MM.1S (cell line): ENCODE data around the gene SEPHS2.

ENCODE experiments used
- EZH2 ChIP-seq: fragments of 300-600 bp; sonication (generic); optimal IDR thresholded peaks from 2 replicates; pipeline ENCODE3; 2017; ENCODE audit warnings: low read depth, mild to moderate bottlenecking, antibody characterized with exemption, low read length, mixed read lengths
- EZH2phosphoT487 ChIP-seq: fragments of 300-600 bp; sonication (generic); IDR thresholded peaks from 2 replicates; pipeline ENCODE4 v1.6.1; 2018; ENCODE audit warnings: antibody characterized with exemption, low read length
- TF ChIP-seq, protein P1 (sequence below): fragments of 300-600 bp; sonication (generic); IDR thresholded peaks from 2 replicates; pipeline ENCODE4 v1.5.1; 2016; ENCODE audit warnings: antibody characterized with exemption, low read length, mixed read lengths

- TF ChIP-seq, protein P1, sequence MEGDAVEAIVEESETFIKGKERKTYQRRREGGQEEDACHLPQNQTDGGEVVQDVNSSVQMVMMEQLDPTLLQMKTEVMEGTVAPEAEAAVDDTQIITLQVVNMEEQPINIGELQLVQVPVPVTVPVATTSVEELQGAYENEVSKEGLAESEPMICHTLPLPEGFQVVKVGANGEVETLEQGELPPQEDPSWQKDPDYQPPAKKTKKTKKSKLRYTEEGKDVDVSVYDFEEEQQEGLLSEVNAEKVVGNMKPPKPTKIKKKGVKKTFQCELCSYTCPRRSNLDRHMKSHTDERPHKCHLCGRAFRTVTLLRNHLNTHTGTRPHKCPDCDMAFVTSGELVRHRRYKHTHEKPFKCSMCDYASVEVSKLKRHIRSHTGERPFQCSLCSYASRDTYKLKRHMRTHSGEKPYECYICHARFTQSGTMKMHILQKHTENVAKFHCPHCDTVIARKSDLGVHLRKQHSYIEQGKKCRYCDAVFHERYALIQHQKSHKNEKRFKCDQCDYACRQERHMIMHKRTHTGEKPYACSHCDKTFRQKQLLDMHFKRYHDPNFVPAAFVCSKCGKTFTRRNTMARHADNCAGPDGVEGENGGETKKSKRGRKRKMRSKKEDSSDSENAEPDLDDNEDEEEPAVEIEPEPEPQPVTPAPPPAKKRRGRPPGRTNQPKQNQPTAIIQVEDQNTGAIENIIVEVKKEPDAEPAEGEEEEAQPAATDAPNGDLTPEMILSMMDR: peak; percentile 22; the same call in 1 of the 2 replicates
- TF ChIP-seq EZH2 (no peak), EZH2phosphoT487 (no peak)
These were observed 50.3 kb downstream of the SEPHS2 start, which contains the start of gene ZNF48 for GRCh38 chr16:30395155-30395991.
